IMR-90 (cell line): Measurements from ENCODE around the gene APOH. TPM values are rescaled to one million over a fixed set of nuclear protein-coding genes. Genes with fewer than 3 reads are reported as not detected.
A peak's percentile ranks its signal among the peaks of the same experiment; 100 is the strongest.

Experiments
- ATAC-seq: fragments of 200-7000 bp; cut with Tn5 transposase; 2 replicates; pipeline ENCODE4 v1.9.1; 2020; ENCODE audit warnings: low read depth, mild to moderate bottlenecking, moderate library complexity
- BruUV-seq: library from RNA; stranded (reverse); fragments of 400-500 nt; replicated peaks from 2 replicates; lab custom pipeline; 2021; lab: Mats Ljungman, UMichigan
- CTCF ChIA-PET: fragments of 300-600 bp; formaldehyde crosslinking; extraction: SDS; loops from one replicate; lab custom pipeline; 2021; ENCODE audit warnings: antibody characterized with exemption; lab: Yijun Ruan, JAX
- POLR2A ChIA-PET: fragments of 300-600 bp; sonication (Branson Sonifier 250); formaldehyde crosslinking; loops from one replicate; lab custom pipeline; 2022; ENCODE audit warnings: antibody characterized with exemption; ENCODE audit not compliant: unreplicated experiment; lab: Charles Lee
- DNase-seq: peaks from one replicate; pipeline ENCODE4 v3.0.0; 2013
- H2AFZ ChIP-seq: replicated peaks from 2 replicates; pipeline ENCODE3; 2013; ENCODE audit warnings: low read length, mild to moderate bottlenecking; ENCODE audit not compliant: poor library complexity
- H2AK5ac ChIP-seq: 2 replicates; pipeline ENCODE4 v1.6.1; 2013; ENCODE audit warnings: low read depth, low read length, inconsistent platforms
- H2AK9ac ChIP-seq: replicated peaks from 2 replicates; pipeline ENCODE3; 2013; ENCODE audit warnings: mild to moderate bottlenecking, low read depth, low read length, moderate library complexity; ENCODE audit not compliant: poor library complexity
- H2BK120ac ChIP-seq: 2 replicates; pipeline ENCODE4 v1.6.1; 2013; ENCODE audit warnings: low read depth, low read length, inconsistent platforms
- H2BK15ac ChIP-seq: 3 replicates; pipeline ENCODE4 v1.6.1; 2013; ENCODE audit warnings: low read depth, low read length, inconsistent platforms
- H2BK20ac ChIP-seq: 2 replicates; pipeline ENCODE4 v1.6.1; 2013; ENCODE audit warnings: low read depth, mild to moderate bottlenecking, inconsistent platforms, low read length, moderate library complexity
- H2BK5ac ChIP-seq: 2 replicates; pipeline ENCODE4 v1.6.1; 2013; ENCODE audit warnings: mild to moderate bottlenecking, low read depth, low read length, inconsistent platforms; ENCODE audit not compliant: poor library complexity, severe bottlenecking
- H3K14ac ChIP-seq: replicated peaks from 2 replicates; pipeline ENCODE4 v1.6.1; 2013; ENCODE audit warnings: low read depth, low read length, inconsistent platforms
- H3K18ac ChIP-seq: 2 replicates; pipeline ENCODE4 v1.6.1; 2013; ENCODE audit warnings: low read depth, low read length, control low read depth
- H3K23ac ChIP-seq: 2 replicates; pipeline ENCODE4 v1.6.1; 2013; ENCODE audit warnings: low read depth, low read length, inconsistent platforms
- H3K27ac ChIP-seq: 2 replicates; pipeline ENCODE4 v1.5.1; 2013; ENCODE audit warnings: mild to moderate bottlenecking, control low read depth, low read length; ENCODE audit not compliant: insufficient read depth
- H3K27me3 ChIP-seq: 2 replicates; pipeline ENCODE4 v1.6.1; 2013; ENCODE audit warnings: low read length; ENCODE audit not compliant: control insufficient read depth, insufficient read depth
- H3K36me3 ChIP-seq: 2 replicates; pipeline ENCODE4 v1.6.1; 2013; ENCODE audit warnings: low read length, mixed read lengths; ENCODE audit not compliant: control insufficient read depth, insufficient read depth
- H3K4ac ChIP-seq: 2 replicates; pipeline ENCODE4 v1.6.1; 2013; ENCODE audit warnings: low read depth, low read length, inconsistent platforms
- H3K4me1 ChIP-seq: 2 replicates; pipeline ENCODE4 v1.6.1; 2013; ENCODE audit warnings: low read length, mixed read lengths; ENCODE audit not compliant: control insufficient read depth, insufficient read depth
- H3K4me2 ChIP-seq: 2 replicates; pipeline ENCODE4 v1.6.1; 2013; ENCODE audit warnings: low read depth, mild to moderate bottlenecking, control low read depth, low read length, moderate library complexity
- H3K4me3 ChIP-seq: 2 replicates; pipeline ENCODE4 v1.5.1; 2013; ENCODE audit warnings: low read depth, mild to moderate bottlenecking, control low read depth, low read length, moderate library complexity; ENCODE audit not compliant: insufficient read depth
- H3K56ac ChIP-seq: 2 replicates; pipeline ENCODE4 v1.6.1; 2013; ENCODE audit warnings: low read length, inconsistent platforms; ENCODE audit not compliant: insufficient read depth; ENCODE audit errors: extremely low read depth
- H3K79me1 ChIP-seq, 2 experiments: 2 replicates each; pipeline ENCODE4 v1.6.1; 2013; ENCODE audit warnings: low read length in 2 of 2, inconsistent platforms in 1 of 2, low read depth in 1 of 2
- H3K9ac ChIP-seq: 2 replicates; pipeline ENCODE4 v1.6.1; 2013; ENCODE audit warnings: low read depth, low read length, control low read depth
- H3K9me1 ChIP-seq: 2 replicates; pipeline ENCODE4 v1.6.1; 2013; ENCODE audit warnings: low read length, inconsistent platforms; ENCODE audit not compliant: insufficient read depth
- H3K9me3 ChIP-seq: 2 replicates; pipeline ENCODE4 v1.6.1; 2013; ENCODE audit warnings: low read length; ENCODE audit not compliant: control insufficient read depth, insufficient read depth
- H4K20me1 ChIP-seq: 2 replicates; pipeline ENCODE4 v1.6.1; 2013; ENCODE audit warnings: low read length, inconsistent platforms; ENCODE audit not compliant: insufficient read depth
- H4K5ac ChIP-seq: 2 replicates; pipeline ENCODE4 v1.6.1; 2013; ENCODE audit warnings: mild to moderate bottlenecking, low read depth, low read length, control low read depth
- H4K8ac ChIP-seq, 2 experiments: 2 replicates each; pipeline ENCODE4 v1.6.1; 2013; ENCODE audit warnings: low read depth in 2 of 2, low read length in 2 of 2, control low read depth in 1 of 2, inconsistent platforms in 1 of 2
- H4K91ac ChIP-seq: 2 replicates; pipeline ENCODE4 v1.6.1; 2013; ENCODE audit warnings: low read depth, low read length, inconsistent platforms; ENCODE audit not compliant: insufficient read depth
- CEBPB ChIP-seq: IDR thresholded peaks from 2 replicates; pipeline ENCODE4 v1.6.1; 2012; ENCODE audit warnings: low read depth, low read length, improper control_type of control experiment
- MAFK ChIP-seq: IDR thresholded peaks from 2 replicates; pipeline ENCODE4 v1.6.1; 2012; ENCODE audit warnings: low read depth, low read length, improper control_type of control experiment
- MAZ ChIP-seq: IDR thresholded peaks from 2 replicates; pipeline ENCODE4 v1.6.1; 2012; ENCODE audit warnings: low read depth, mild to moderate bottlenecking, low read length, improper control_type of control experiment, moderate library complexity, borderline replicate concordance
- WGBS, 2 experiments: methylation state at CpG; one replicate each; pipeline versions ENCODE4 v1.1.5 to v1.1.7; 2013; ENCODE audit warnings: missing lambda C conversion rate in 2 of 2; ENCODE audit not compliant: insufficient read length in 1 of 2; ENCODE audit errors: extremely low coverage in 2 of 2; 5-methylcytosine and 5-hydroxymethylcytosine counted together
- dilution Hi-C: fragments of 300-500 bp; cut with HindIII; formaldehyde crosslinking; loops from one replicate; pipeline ENCODE4 v1.14.3; 2018; ENCODE audit warnings: low sequenced_read_pairs; ENCODE audit not compliant: unreplicated experiment
- in situ Hi-C: fragments of 300-500 bp; cut with MboI; formaldehyde crosslinking; loops from 3 replicates; pipeline ENCODE4 v1.14.3; 2019; ENCODE audit warnings: low sequenced_read_pairs, inconsistent platforms, mixed read lengths
- intact Hi-C: fragments of 100-400 bp; cut with micrococcal nuclease; formaldehyde crosslinking; loops from 2 replicates; pipeline ENCODE4 v1.10.0; 2022
- polyA plus RNA-seq, 3 experiments: library from polyadenylated mRNA; depleted of rRNA; stranded (reverse); fragments of >200 nt; gene quantifications; 2 replicates each; pipeline ENCODE4 v1.2.3, GENCODE V29; 2012; ENCODE audit warnings: low replicate concordance in 1 of 3
- total RNA-seq: library from RNA; depleted of rRNA; stranded (reverse); fragments of >200 nt; gene quantifications from 2 replicates; pipeline ENCODE4 v1.2.3, GENCODE V29; 2012

Gene APOH
- total and polyA plus RNA-seq, 2 of the 4 experiments (the other 2 are of a cell fraction): not detected

- intact Hi-C loops (no loop called here), in situ Hi-C loops (no loop called here), dilution Hi-C loops (no loop called here)
- ChIA-PET CTCF (no interaction called here), POLR2A (interaction anchor here (0.5 kb wide), 1 partner anchor 139 kb away, joined by 5 read pairs; no protein-coding TSS in a partner anchor)
- peak; percentile 70 for DNase-seq
- Histone ChIP-seq H3K9me1 (peaks cover 22% of the 10 kb centered on the region), H3K4me1 (peaks cover 19% of the 10 kb centered on the region), H2AFZ (no peak overlapping the region), H3K18ac (peak overlapping the region; percentile 22; the same call in 1 of the 2 replicates), H3K23ac (peak overlapping the region; percentile 51), H2BK120ac (peak overlapping the region; percentile 78), H3K4me2 (no peak overlapping the region), H2BK20ac (peak overlapping the region; percentile 68), H2AK5ac (peak overlapping the region; percentile 30), H4K20me1 (no peaks in the 10 kb centered on the region), H4K5ac (peak overlapping the region; percentile 17; the same call in 1 of the 2 replicates), H3K14ac (peak overlapping the region; percentile 44; the same call in 1 of the 2 replicates), H4K91ac (peak overlapping the region; percentile 66), H2AK9ac (peak overlapping the region; percentile 5), H2BK15ac (peak overlapping the region; percentile 7; the same call in 2 of the 3 replicates), H3K27me3 (no peaks in the 10 kb centered on the region), H3K9ac (no peak overlapping the region), H2BK5ac (peak overlapping the region; percentile 65), H3K36me3 (no peaks in the 10 kb centered on the region), H4K8ac (peak overlapping the region; percentile 11 to 68; a peak in 3 of 4 replicates), H3K79me1 (peaks cover 0 to 12% of the 10 kb centered on the region in 2 experiments; a peak in 1 of 4 replicates), H3K4me3 (no peak overlapping the region), H3K27ac (peak overlapping the region; percentile 25), H3K4ac (peak overlapping the region; percentile 73), H3K9me3 (no peaks in the 10 kb centered on the region), H3K56ac (peak overlapping the region; percentile 33; the same call in 1 of the 2 replicates)
- no TSS peak for BruUV-seq
- no CpG with 5 or more reads among the region's 3 CpGs for WGBS, 2 experiments
- TF ChIP-seq MAZ: no peak
- peak; percentile 95 for TF ChIP-seq CEBPB
- TF ChIP-seq MAFK: peak; percentile 5; the same call in 1 of the 2 replicates
- peak; percentile 52 for ATAC-seq
Measured at GRCh38 chr17:66276328-66276937, 47.2 kb upstream of the APOH start.
